Fibroblast of the aortic adventitia (primary cell): Measurements from ENCODE around the gene TGFBI. TPM values are rescaled to one million over a fixed set of nuclear protein-coding genes. Genes with fewer than 3 reads are reported as not detected.

Source experiments
- DNase-seq: peaks from one replicate; pipeline ENCODE4 v3.0.0-alpha.2; 2010; ENCODE audit warnings: low read depth
- H3K4me3 ChIP-seq: 2 replicates; pipeline ENCODE4 v1.5.1; 2011; ENCODE audit warnings: low read depth, mild to moderate bottlenecking, control low read depth, low read length, moderate library complexity
- CTCF ChIP-seq: IDR thresholded peaks from 2 replicates; pipeline ENCODE4 v1.5.1; 2011; ENCODE audit warnings: mild to moderate bottlenecking, low read length, control low read depth, inconsistent platforms; ENCODE audit not compliant: insufficient read depth
- total RNA-seq: library from RNA; depleted of rRNA; stranded (reverse); fragments of >200 nt; gene quantifications from 2 replicates; pipeline ENCODE4 v1.2.3, GENCODE V29; 2012; ENCODE audit warnings: low replicate concordance

TGFBI gene
- total RNA-seq, 1 donor: 227 TPM

GRCh38 chr5:136034984-136035383 lies 6.2 kb downstream of the TGFBI start:
- no peak for DNase-seq
- TF ChIP-seq CTCF: no peak
- no peak overlapping the region for H3K4me3 ChIP-seq

DNA sequence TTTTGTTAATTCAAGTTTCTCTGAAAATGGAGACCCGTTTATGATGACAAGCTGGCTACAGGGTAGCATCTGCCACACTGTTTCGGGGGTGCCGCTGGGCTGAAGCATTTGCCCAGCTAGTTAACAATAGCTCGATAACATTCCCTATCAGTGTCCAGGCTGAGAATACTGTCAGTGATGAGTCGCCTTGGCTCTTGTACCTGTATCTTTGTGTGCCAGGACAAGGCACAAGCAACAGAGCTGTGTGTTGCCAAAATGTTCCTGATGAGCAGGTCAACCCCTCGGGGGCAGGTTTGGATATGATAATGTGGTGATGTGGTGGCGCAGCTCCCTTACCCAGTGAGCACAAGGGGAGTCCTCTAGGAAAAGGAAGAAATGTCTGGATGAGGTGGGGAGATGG lies 7.0 kb downstream of the TGFBI start:
- DNase-seq: no peak
- TF ChIP-seq CTCF: no peak
- no peak overlapping the region for H3K4me3 ChIP-seq

DNA sequence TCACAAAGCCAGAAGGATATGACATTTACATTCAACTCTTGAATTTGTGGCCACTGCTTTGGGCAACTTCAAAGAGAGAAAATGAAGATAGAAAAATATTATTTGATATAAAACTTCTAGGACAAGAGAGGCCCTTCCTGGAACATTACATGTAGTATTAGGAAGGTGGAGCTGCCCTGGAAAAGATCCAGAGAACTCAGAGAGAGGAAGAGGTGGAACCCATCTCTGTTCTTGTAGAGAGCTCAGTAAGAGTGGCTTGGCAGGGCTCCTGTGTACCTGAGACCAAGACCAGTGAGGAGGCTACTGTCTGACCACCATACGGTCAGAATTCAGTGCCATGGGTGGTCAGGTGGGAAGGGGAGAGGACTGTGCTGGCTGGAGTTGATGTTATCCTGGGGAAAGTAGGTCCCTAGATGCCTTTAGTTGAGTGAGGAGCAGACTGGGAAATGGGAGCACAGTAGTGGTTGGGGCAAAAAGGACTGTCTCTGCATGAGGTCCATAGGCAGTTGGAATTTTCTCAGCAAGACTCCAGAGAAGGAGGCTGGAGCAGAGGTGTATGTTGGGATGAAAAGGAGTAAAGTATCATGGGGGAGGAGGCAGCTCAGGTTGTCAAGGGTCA lies 7.6 kb downstream of the TGFBI start:
- H3K4me3 ChIP-seq: no peak overlapping the region
- TF ChIP-seq CTCF: no peak
- no peak for DNase-seq

DNA sequence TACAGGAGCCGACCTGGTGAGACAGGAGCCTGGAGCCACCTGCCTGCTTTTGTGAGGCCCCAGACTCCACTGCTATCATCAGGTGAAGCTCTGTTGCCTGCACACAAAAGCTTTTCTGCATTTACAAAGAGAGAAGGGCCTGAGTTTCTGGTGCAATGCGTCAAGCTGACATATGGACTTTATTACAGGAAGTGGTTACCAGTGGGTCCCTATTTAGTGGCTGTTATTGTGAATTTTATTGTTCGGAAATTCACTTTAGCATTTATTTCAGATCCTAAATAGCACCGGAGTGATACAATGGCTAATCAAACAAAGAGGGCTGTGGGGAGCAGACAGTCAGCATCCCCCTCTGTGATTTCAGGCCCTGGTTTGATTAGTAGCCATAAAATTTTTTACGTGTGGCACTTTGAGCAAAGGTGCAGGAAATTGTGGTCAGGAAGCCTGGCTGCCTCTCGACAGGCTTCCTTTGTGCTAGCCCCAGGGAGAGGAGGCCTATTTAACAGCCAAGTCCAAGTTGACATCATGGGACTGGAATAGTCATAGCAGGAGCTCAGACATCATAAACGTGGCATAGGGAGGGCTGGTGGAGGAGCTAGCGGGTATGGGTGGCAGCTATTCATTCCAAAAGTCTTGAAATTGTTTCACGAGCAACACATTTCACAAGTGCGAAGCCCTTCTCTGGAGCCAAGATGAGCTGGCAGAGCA lies 8.4 kb downstream of the TGFBI start:
- DNase-seq: no peak
- no peak for TF ChIP-seq CTCF
- H3K4me3 ChIP-seq: no peak overlapping the region

- TF ChIP-seq CTCF: no peak
- no peak overlapping the region for H3K4me3 ChIP-seq
- DNase-seq: peak; percentile 46
These were observed 9.8 kb downstream of the TGFBI start for GRCh38 chr5:136038635-136039034.

DNA sequence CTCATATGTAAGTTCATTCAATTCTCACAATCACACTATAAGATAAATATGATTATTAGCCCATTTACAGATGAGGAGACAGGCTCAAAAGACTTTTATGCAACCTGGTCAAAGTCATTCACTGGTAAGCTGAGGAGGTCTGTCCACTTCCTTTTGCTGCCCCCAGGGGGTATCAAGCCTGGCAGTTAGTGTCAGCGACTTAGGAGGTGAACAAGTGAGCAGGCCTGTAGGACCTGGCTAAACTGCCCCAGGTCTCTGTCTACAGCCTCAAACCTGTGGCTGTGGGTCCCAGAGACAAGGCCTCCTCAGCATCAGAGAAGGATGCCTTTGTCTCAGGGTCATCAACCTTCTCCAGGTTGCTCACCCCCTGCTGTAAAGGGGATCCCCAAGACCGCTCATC lies 10.4 kb downstream of the TGFBI start:
- no peak for DNase-seq
- TF ChIP-seq CTCF: peak; percentile 12
- H3K4me3 ChIP-seq: no peak overlapping the region
